HG03045 (cell line): Measurements from ENCODE around the gene TRAPPC1.
A peak's percentile ranks its signal among the peaks of the same experiment; 100 is the strongest.

ENCODE experiments used
- ATAC-seq: cut with Tn5 transposase; IDR thresholded peaks from one replicate; pipeline ENCODE4 v1.9.1; 2021; ENCODE audit warnings: mild to moderate bottlenecking, moderate library complexity; ENCODE audit not compliant: unreplicated experiment

The TRAPPC1 gene

DNA sequence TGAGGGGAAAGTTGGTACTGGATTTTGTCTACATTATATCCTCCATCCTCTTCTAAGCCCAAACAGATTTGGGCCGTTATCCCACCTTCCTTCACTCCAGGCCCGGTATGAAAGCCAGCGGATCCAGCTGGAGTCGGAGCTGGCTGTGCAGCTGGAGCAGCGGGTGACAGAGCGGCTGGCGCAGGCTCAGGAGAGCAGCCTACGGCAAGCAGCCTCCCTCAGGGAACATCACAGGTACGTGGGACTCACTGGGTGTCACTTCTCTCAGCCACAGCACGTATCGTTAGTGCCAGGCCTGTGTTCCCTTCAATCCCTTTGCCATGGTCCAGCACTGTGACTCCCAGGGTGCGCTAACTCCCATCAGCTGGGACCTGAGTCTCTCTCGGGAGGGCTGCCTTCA lies 11.5 kb upstream of the TRAPPC1 start:
- ATAC-seq, result no peak

DNA sequence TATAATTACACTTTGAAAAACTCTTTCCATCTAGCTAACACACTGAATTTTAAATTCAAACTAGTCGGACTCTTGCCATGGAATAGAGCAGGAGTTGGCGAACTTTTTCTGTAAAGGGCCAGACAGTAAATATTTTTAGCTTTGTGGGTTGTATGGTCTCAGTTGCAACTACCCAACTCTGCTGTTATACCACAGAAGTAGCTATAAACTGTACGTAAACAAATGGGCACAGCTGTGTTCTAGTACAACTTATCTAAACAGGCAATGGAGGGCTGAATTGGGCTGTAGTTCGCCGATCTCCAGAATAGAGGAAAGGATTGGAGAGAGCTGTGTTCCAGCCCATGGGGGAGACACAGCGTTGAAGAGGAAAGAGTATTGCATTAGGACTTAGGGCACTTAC lies 9.0 kb upstream of the TRAPPC1 start:
- ATAC-seq, result no peak

DNA sequence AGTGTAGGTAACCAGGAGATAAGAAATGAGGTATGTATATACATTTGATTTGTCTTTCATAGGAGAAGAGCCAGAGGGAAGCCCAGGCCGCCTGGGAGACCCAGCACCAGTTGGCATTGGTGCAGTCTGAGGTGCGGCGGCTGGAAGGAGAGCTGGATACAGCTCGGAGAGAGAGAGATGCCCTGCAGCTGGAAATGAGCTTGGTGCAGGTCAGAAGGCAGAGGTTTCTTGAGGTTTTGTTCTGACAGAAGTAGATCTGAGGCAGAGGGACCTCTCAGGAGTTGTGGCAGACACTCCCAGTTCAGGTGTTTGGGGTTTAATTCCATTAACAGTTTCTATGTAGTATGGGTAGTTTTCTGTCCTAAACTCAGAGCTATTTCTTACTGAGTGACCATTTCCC lies 8.3 kb upstream of the TRAPPC1 start:
- ATAC-seq, result no peak

DNA sequence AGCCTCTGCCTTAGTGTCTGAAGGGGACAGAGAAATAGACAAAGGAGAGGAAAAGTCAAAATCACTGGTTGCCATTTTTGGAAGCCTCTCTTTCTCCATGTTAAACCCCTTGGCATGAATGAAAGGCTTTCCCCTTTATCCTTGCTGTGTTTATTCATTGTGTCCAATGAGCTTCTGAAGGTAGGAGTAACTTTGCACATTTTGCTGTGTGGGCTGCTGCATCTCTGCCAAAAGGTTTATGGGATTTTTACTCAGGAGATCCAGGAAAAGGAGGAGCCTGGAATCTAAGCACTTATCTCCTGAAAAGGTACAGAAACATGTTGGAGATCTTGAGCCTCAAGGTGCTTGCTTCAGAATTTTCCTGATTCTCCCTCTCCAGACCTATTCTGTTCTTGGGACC lies 4.1 kb upstream of the TRAPPC1 start:
- ATAC-seq, result no peak

DNA sequence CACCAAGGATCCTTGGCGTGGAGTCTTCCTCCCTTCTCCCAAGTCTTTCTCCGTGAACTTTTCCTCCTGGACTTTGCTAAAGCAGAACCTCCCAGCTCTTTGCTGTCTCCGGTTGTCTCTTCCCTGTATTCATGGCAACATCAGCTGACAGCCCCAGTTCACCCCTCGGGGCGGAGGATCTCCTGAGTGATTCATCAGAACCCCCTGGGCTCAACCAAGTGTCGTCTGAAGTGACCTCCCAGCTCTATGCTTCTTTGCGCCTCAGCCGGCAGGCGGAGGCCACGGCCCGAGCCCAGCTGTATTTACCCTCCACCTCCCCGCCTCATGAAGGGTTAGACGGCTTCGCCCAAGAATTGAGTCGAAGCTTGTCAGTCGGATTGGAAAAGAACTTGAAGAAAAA lies 1.2 kb upstream of the TRAPPC1 start:
- no peak for ATAC-seq

DNA sequence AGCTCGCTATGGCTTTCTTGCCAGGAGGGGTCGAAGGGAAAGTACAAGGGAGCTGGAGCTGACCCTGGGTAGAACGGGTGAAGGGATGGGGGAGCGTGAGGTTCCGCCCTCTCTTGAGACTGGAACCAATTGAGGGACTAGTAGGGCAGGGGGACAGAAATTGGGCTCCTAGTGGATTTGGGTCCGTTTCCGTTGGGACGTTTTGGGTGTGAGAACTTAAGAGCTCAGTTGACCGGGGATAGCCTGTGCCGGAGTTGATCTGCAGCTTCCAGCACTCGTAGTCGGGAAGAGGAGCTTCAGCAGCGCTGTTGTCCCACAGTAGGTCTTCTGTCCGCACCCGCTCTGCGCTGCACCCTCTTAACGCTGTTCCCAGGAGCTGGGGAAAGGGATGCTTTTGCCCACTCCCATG lies 741 bp upstream of the TRAPPC1 start:
- ATAC-seq, result no peak

DNA sequence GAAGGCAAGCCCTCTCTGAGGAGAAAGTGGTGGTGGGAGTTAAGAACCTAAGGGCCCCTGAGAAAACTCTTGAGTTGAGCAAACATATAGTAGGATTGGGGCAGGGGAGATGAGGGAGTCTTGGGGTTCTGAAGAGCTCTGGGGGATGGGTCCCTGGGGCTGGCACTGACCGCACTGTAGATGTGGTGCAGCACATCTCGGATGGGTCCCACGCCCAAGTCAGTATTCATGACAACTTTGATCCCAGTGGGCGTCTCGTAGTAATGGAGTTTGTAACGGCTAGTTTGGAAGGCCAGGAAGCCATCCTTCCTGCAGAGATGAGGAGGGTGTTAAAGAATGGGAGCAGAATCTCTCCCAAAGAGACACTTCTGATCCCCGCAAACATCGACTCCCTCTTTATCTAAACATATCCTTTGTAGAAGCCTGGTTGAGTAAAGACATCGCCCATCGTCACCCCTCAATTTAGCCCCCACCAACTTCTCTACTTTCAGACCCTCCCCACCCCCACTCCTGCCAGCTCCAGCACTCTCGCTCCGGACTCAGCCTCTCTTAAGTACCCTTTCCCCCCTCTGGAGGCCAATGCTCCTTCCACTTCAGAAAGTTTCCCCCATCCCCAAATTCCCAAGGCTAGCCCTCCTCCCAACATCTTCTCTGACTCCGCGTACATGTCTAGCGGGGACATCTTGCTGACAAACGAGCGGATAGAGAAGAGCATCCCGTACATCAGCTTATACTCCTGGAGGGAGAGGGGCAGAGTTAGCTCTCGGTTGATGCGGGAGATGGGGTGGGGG lies 710 bp downstream of the TRAPPC1 start:
- no peak for ATAC-seq

DNA sequence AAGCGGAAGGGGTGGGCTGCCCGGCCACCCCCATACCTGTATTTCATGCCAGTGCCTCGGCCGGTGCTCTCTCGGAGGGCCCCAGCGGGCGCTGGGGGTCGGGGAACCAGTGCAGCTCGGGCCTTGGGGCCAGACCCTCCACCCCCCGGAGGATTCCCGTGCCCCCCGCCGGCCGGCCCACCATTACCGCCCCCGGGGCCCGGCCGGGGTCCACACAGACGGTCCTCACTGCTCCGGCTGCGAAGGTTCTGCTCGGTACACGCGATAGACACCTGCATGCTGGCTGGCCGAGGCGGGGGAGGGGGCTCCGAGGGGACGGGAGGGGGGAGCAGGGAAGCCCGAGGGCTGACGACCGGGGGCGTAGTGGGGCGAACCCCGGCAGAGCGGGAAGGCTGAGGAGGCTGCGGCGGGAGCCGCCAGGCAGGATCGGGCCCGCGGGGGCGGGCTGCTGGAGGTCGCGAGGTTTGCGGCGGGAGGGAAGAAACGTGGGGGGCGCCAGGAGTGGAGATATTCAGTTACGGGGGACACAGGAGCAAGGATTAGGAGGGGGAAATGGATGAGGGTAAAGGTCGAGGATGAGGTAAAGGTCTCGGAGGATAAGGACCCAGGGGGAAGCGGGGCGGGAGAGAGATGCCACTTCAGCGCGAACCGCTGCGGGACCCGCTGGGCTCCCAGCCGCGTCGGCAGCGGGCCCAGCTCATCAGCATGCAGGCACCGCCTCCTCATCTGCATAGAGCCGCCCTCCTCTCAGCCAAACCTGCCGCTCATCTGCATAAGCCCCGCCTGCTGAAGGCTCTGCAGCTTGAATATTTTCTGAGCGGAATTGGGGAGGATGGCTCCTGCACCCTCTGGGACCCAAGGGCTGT lies 2.4 kb downstream of the TRAPPC1 start, which contains the start of gene KCNAB3:
TSS of gene KCNAB3 (minus strand) at position 699 of the 866 bp plus-strand sequence. CDS start at position 278, 421 bp downstream.
- no peak for ATAC-seq

DNA sequence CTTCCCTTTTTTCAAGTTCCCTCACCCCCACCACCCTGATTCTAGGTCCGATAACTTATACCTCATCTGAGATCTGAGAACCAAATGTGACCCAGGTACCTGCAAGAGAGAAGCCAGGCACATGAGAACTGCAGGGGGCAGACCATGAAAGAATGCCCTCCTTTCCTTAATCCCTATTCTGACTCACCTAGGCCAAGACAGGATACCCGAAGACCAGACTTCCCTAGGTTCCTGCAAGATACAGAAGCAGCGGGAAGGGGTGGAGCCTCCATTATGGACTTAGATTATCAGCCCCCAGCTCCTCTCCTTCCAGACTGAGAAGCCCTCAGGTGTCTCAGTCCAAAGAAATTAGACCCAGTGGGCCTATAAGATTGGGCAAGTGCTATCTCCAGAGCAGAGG lies 4.2 kb downstream of the TRAPPC1 start:
- no peak for ATAC-seq

DNA sequence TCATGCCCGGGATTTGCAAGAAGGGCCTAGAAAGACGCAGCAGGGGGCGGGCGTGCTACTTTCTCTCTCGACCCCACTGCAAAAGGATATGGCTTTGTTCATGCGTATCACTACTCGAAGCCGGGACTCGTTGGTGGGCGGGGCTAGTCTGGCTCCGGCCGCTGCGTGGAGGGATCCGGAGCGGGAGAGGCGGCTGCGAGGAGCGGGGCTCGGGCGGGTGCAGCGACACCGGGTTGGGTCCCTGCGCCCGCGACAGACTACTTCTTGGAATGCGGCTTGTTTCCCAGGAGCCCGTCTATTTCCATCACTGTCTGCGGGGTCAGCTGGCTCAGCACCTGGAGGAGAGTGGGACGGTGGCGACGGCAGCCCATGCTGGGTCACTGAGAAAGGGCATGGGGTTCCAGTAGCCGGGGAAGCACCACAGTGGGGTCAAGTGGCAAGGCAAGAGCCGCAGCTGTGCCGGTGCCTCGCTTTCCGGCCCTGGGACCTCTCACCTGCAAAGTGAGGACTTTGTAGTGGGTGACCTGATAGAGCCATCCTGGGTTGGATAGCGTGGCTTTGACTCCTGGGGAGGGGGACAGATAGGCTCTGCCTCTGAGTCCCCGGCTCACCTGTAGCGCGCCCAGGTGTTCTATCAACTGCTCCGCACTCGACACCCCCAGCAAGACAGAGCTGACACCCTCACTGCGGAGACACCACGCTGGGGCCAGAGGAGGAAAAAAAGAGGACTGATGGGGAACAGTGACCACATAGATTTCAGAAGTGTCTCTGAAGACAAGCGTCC lies 8.7 kb downstream of the TRAPPC1 start:
- ATAC-seq, result no peak

DNA sequence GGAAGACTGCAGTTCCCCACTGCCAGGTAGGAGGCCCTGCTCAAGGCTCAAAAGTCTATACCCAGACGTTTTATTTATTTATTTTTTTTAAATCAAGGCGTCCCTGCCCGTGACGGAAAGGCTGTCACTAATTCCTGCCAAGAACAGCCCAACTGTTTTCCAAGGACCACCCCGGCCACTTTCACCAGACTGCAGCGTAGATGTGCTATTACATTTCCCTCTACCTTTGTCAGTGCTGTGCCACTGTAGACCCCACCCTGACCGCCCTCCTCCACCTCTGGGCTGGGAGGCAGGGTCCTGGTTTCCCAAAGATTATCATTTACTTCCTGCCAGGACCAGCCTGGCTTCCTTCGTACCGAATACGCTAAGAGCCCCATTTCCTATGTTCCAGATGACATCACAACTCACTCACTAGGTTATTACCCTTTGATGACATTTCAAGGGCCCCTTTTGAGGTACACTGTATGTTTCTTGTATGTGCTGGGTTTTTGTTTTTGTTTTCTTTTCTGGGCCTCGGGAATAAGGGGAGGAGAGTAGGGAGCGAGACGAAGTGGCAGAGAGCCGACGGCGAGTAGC lies 9.4 kb downstream of the TRAPPC1 start:
- ATAC-seq, result no peak

DNA sequence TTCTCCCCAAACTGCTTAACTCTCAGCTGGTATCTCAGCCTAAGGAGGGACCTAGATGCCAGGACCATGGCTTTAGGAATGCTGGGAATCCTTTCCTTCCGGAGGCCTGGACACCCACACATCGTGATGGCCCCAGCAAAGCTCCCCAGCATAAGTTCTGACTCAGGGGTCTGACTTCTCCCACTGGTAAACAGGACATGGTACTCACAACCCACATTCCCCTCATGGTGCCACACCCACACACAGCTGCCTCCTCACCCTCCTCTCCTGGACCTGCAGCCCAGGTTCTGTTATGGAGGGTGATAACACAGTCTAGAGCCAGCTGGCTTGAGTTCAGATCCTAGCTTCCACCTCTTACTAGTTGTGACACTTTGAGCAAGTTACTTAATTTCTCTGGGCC lies 14.9 kb downstream of the TRAPPC1 start:
- ATAC-seq, result no peak

DNA sequence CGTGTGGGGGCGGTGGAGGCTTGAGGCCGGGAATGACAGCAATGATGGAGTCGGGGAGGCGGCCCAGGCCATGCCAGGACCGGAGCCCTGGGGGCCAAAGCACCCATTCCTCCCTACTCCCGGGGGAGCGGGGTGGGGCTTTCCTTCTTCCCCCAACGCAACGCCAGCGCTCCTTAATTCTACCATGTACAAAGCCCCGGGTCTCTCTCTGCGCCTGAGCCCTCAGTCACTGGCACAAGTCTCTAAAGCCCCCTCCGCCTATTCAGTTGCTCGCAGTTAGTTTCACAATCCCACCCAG lies 15.4 kb downstream of the TRAPPC1 start:
- peak; percentile 6 for ATAC-seq

DNA sequence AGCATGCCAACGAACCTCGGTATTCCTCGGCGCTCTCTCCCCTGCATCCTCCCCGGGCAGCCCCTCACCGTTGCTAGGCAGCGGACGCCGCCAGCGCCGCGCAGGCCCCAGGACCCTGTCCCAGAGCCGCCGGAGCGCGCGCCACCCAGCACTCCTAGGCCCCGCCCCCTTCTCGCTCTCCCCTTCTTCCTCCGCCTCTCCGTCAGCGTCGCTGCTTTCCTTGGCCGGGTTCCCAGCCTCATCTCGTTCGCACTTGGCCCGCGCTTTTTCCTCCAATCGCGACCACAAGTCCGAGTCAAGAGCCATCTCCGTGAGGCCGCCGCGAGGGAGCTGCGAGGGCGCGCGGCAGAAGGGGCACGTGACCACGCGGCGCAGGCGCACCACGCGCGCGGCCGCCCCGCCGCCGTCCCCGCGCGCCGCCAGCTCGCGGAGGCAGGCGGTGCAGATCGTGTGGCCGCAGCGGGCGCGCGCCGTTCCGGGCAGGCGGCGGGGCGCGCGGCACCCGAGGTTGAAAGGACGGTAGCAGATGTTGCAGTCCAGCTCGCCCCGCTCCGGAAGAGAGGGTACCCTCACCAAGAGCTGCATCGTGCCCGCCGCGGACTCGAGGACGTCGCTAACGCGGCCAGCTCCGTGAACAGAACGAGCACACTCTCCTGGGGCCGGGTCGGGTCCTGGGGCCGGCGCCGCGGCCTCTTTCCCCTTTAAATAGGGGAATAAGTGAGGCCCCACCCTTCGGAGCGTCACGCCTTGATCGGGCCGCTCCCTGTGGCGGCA lies 15.9 kb downstream of the TRAPPC1 start, which contains the start of gene RNF227:
TSS of gene RNF227 (minus strand) at position 679 of the 774 bp plus-strand sequence. CDS start at position 585, 94 bp downstream.
- peak; percentile 73 for ATAC-seq

DNA sequence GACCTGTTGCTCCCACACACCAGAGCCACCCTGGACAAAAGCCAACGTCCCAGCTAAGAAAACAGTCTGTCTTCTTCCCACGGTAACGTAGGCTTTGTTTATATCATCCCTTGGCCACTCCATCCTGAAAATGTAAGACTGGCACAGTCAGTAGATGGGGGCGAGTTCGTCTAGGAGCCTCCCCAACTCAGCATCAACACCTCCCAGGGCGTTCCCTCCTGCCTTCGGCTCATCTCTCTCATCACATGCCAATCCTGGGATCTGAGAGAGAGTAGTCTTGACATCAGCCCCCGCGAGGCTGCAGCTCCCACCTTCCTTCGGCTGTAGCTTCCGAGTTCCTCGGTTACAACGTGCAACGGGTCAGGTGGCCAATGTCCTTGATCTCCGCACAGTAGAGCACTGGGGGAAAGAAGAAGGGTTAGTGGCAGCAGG lies 16.6 kb downstream of the TRAPPC1 start:
- no peak for ATAC-seq

DNA sequence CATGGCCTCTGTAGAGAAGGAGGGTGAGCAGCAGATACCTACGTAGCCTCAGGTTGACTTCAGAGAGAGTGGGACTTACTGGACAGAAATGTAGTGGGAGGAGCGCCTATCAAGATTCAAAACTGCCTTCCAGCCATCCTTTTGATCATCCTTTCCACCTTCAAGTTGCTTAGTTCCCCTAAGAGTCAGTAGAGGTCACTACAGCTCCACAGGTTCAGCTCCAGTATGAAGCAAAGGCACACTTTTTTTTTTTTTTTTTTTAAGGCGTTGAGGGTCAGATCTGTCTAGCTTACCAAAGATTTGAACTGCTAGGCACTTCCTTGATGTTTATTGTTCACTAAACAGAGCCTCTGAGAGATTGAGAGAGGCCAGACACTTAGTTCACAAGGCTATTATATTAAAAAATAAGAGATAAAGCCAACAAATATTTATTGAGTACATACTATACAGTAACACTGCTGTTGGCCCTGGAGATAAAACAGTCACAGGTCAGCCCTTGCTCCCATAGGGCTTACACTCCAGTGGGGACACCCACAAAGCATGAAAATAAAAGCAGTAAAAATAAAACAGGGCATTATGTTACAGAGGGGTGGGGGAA lies 18.7 kb downstream of the TRAPPC1 start:
- ATAC-seq, result no peak

DNA sequence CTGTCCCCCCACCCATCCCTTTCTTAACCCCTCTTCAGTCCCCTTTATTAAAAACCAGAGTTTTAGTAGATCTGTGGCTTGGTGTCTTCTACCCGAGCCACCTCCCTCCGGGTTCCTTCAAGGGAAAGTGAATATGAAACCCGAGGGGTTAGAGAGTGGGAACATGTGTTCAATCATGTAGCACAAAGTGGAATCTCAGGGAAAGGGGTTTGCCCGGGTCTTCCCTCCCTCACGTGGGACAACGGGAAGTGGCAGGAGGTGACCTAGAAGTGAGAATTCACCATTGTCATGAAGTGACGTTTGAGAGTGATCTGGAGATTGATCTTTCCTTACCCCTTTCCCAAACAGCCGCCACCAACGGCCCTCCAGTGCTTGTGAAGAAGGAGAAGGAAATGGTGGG lies 20.6 kb downstream of the TRAPPC1 start:
- no peak for ATAC-seq

DNA sequence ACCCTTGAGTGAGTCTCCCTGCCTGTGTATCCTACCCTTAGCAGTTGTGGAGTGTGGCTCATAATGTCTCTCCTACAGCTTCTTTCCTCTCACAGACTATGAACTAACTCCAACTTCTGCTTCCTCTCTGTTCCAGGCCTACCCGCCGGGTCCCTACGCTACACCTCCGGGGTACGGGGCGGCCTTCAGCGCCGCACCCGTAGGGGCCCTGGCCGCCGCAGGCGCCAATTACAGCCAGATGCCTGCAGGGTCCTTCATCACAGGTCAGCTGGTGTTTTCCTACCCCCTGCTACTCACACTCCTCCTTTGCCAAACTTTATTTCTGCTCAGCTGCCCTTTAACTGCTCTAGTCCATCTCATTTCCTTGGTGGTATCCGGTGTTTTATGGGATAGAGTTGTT lies 21.0 kb downstream of the TRAPPC1 start:
- no peak for ATAC-seq

DNA sequence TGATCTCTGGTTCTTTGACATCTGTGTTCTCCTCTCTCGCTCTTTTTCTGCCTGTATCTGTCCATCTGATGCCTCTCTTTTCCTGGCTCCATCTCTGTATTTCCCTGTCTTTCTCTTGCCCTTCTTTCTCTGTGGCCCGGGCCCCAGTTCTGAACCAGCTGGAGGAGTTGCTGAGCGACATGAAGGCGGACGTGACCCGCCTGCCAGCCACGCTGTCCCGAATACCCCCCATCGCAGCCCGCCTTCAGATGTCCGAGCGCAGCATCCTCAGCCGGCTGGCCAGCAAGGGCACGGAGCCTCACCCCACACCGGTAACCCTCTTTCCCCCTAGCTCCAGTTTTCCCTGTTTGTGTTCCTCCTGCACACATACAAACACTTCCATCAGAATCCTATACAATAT lies 21.5 kb downstream of the TRAPPC1 start:
- ATAC-seq, result no peak

DNA sequence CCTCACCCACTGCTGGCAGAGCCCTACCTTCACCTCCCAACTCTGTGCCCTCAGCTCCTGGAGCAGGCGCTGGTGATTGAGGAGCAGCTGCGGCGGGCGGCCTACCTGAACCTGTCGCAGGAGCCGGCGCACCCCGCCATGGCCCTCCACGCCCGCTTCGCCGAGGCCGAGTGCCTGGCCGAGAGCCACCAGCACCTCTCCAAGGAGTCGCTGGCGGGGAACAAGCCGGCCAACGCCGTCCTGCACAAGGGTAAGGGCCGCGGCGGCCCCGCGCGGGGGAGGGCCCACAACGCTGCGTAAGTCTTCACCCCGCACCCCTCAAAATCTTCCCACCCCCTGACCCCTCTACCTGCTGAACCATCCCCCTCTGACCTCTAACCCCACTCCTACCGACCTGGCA lies 22.7 kb downstream of the TRAPPC1 start:
- ATAC-seq, result no peak
